DMS153 treated with DMSO at 0.1 percent for 48 hours (cell line): ENCODE data around the gene SNX21.
"Not testable (repeated sequence)": the region's sequence is repeated elsewhere in the genome, so short reads cannot be mapped to it uniquely, and the experiment has no call there.

Source experiments
- DNase-seq: peaks from one replicate; lab custom pipeline; 2025; ENCODE audit not compliant: unreplicated experiment; lab: John Stamatoyannopoulos, UW

Gene SNX21

DNA sequence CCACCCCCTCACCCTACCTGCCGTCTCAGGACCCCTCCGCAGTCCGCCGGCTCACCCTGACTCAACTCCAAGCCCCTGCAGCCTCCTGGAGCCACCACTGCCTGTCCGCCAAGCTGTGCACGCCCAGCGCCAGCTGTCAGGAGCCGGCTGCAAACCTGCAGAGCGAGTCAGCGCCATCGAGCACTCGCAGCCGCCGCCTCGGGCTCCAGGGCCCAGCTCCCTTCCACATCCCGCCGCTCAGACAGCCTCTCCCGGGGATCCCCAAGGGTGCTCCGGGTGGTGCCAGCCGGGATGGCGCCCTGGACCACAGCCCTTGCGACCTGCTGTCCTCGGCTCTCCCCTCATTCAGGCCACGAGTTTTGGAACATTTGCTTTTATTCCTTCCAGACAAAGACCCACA is 10.7 kb upstream of the SNX21 start:
- peak; percentile 16 for DNase-seq

DNA sequence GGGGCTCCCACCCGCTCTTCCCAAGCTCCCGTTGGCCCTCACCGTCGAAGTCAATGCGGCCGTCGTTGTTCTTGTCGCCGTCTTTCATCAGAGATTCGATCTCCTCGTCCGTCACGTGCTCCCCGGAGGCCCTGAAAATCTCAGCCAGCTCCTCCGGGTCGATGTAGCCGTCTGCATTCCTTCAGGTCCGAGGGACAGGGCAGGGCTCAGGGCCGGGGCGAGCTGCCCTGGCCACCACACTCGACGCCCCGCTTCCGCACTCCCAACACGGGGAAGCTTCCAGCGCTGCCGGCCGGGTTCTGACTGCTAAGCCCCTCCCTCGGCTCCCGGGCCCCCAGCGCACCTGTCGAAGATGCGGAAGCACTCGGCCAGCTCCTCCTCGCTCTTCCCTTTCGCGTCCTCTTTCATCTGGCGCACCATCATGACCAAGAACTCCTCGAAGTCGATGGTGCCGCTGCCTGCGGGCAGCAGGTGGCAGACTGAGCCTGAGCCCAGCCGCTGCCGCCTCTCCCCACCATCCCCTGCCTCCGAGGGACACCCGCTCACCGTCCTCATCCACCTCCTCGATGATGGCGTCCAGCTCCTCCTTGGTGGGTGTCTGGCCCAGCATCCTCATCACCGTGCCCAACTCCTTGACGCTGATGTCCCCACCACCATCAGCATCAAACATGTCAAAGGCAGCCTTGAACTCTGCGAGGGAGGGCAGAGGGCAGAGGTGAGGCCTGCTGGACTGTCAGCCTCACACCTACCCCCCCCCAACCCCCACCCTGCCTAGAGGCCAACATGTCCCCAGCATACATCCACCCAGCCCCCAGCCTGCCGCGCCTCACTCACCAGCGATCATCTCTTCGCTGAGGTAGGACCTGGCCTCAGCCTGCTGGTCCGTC is 9.4 kb upstream of the SNX21 start:
- DNase-seq, result peak; percentile 13

GRCh38 chr20:45826381-45827019 is 7.1 kb upstream of the SNX21 start:
- DNase-seq, result no peak

GRCh38 chr20:45827030-45827652 is 6.5 kb upstream of the SNX21 start, which contains the start of gene TNNC2:
Gene TNNC2 (minus strand): TSS chr20:45827312. CDS start chr20:45827248, 64 bp downstream.
- DNase-seq, result no peak

DNA sequence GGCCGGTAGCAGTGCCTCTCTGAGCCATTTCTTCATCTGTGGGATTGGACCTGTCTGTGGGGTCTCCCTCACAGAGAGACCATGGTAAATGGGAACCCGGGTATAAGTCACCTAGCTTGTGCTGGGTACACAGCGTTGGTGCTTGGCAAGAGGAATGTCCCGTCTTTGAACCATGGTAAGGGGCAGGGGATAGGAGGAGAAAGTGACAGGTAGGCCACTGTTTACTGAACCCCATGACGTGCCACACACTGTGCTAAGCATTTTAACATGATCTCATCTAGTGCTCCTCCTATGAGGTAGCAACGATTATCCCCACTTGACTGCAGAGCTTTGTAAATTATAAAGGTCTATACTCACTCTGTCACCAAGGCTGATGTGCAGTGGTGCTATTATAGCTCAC is 5.9 kb upstream of the SNX21 start:
- DNase-seq, result no peak

DNA sequence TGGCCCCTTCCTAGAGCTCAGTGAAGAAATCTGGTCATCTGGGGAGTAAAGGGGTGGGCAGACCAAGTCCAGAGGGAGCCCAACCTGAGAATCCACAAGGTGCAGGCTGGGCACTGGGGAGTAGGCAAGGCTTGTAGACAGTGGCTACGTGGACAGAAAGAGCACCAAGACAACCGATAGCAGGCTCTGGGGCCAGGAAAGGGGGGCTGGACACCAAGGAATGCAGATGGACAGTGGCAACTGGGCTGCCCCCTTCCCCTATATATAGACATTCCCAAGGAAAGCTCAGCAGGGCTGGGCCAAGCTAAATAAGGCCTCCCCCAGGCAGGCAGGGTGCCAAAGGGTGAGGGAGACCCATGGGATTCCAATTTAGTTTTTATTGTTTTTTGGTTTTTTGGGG is 5.0 kb upstream of the SNX21 start:
- DNase-seq, result no peak

GRCh38 chr20:45829673-45830106 is 3.9 kb upstream of the SNX21 start:
- not testable (repeated sequence) for DNase-seq

- DNase-seq, result no peak
These were observed 980 bp upstream of the SNX21 start for GRCh38 chr20:45832619-45833018.

DNA sequence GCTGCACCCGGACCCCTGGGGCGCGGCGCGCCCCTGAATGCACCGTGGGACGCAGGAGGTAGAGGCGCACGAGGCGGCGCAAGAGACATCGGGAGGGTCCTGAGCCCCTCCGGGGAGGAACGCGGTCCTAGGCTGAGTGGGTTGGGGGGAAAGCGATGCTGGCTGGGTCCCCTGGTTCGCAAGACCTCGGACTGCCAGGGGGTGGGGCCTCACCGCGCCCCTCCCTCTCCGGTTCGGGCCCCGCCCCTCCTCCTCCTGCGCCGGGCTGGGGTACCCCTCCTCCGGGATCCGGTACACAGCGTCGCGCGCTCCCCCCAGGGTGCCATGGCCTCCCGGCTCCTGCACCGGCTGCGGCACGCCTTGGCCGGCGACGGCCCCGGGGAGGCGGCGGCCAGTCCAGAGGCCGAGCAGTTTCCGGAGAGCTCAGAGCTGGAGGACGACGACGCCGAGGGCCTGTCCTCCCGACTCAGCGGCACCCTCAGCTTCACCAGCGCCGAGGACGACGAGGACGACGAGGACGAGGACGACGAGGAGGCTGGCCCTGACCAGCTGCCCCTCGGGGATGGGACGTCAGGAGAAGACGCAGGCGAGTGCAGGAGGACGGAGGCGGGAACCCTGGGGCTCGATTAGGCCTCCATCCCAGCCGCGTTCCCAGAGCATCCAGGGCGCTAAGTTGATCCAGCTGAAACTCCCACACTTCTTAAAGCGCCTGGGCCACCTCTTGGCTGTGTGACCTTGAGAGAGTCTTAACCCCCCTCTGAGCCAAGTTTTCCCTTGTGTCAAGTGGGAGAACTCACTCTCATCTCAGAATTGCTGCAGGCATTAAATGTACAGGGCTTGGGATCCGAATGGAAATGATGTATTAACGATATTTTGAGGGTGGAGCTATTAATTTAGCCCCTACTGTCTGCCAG is 541 bp downstream of the SNX21 start:
- peak; percentile 8 for DNase-seq

DNA sequence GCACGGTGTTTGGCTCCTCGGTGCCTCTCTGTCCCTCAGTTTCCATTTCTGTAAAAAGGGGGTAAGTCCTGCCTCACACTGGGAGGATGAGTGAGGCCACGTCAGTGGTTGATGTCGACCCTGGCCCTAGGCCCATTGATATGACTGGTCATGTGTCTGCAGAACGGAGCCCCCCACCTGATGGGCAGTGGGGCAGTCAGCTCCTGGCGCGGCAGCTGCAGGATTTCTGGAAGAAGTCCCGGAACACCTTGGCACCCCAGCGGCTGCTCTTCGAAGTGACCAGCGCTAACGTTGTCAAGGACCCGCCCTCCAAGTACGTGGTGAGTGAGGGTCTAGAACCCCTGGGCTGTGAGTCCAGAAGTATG is 1.2 kb downstream of the SNX21 start:
- no peak for DNase-seq

DNA sequence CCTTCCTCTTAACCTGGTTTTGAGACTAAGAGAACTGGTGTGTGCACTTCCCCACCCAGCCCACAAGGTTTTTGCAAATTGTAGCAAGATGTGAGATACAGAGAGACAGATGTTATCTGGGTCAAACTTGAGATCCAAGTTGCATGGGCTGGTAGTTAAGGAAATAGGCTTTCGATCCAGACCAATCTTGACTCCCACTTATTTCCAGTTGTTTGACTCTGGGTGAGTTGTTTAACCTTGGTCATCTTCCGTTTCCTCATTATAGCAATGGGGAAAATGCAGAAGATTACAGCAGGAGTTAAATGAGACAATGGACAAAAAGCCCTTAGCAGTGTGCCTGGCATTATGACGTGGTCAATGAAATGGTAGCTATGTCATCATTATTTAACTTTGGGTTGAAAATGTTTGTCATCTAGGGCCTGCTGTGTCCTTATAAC is 1.7 kb downstream of the SNX21 start:
- no peak for DNase-seq

DNA sequence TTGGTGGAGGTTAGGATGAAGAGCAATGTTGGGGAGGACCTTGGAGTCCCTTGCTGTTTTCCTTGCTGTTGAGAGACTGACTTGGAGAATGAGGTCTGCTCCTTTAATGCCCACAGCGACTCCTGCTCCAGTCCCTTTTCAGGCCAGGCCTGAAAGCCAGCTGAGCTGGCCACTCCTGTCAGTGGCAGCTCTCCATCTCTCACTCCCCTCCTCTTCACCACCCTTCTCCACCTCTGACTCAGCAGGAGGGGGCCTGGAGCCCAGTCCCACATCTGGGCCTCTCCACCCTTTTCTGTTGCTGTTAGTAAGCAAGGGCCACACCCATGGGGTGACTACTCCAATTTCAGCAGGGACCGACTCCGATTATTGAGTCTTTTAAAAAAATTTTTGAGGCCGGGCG is 2.2 kb downstream of the SNX21 start:
- DNase-seq, result no peak

DNA sequence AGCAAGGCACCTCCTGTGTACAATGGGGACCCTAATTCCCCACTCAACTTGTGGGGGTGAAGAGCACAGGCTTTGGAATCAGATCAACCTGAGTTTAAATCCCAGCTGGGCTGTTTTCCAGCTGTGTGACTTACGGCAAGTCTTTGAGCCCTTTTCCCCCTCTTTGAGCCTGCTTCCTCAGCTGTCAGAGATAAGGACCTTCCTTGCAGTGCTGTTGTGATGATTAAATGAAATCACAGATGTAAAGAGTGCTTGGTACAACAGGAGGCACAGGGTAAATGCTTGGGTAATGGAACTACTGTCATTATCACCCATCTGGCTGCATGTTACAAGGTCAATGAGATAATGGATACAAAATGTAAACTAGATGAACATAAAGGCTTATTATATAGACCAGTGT is 3.2 kb downstream of the SNX21 start:
- DNase-seq, result no peak

GRCh38 chr20:45840700-45841198 is 7.2 kb downstream of the SNX21 start:
- DNase-seq, result no peak

GRCh38 chr20:45841407-45842129 is 8.0 kb downstream of the SNX21 start:
- DNase-seq, result no peak

- no peak for DNase-seq
These were observed 8.7 kb downstream of the SNX21 start for GRCh38 chr20:45842169-45842812.

- no peak for DNase-seq
These were observed 9.9 kb downstream of the SNX21 start for GRCh38 chr20:45843506-45843905.

GRCh38 chr20:45845452-45845851 is 11.9 kb downstream of the SNX21 start:
- DNase-seq, result no peak

- no peak for DNase-seq
These were observed 14.8 kb downstream of the SNX21 start for GRCh38 chr20:45848421-45848820.
